ENCODE data around the gene NUDT14. TPM values are rescaled to one million over a fixed set of nuclear protein-coding genes. Genes with fewer than 3 reads are reported as not detected.

Gene NUDT14
- polyA plus RNA-seq, 3 donors = 22.0 to 37.4 (median 23.9) TPM

DNA sequence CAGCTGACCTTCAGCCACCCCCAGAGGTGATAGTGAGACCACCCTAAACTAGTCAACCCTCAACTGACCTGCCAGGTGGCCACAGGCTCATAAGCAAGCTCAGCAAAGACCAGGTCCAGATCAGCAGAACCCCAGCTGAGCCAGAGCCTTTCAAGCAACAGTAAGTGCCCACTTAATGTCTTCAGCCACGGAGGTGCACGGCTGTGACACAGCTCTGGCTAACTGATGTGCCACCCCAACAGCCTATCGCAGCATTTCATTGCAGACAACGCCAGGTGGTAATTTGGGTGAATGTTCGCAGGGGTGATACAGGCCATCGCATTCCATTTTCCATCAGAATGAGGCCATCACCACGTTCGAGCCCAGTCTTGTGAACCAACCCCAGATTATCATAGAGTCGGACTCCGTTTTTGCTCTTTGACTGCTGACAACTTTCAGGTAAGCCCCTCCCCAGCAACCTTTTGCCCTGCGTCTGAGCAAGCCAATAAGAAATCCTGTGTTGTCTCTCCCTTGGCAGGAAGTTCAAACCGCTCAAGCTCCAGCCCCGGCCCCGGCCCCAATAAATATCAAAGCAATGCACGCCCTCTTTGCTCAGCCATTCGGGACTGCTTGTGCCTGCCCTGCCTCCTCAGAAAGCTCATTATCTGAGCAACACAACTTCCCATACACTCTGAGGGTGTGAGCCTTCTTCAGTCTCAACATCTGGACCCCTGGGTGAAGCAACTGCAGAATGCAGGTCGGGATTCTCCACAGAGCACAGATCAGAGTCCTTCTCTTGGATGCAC is 56.9 kb downstream of the NUDT14 start:
- no peaks in the 10 kb centered on the region for H4K20me1 ChIP-seq (ENCODE audit: insufficient read depth, low read length)
- WGBS (ENCODE audit: insufficient coverage) = 65% methylated on average over 17 of the region's 17 CpGs
- Mint-ChIP-seq H3K36me3 (no peaks in the 10 kb centered on the region), H3K27me3 (ENCODE audit: low read depth in 3 of 3) (peaks cover 3 to 32% (median 23%) of the 10 kb centered on the region in 3 donors), H3K27ac (no peak overlapping the region), H3K9me3 (peaks cover 12 to 25% (median 21%) of the 10 kb centered on the region in 7 donors), H3K4me3 (peak overlapping the region in 1 of 2 donors; percentile 26), H3K4me1 (no peaks in the 10 kb centered on the region)
- no peak for DNase-seq
- H2AFZ ChIP-seq (ENCODE audit: insufficient read depth, low read depth, low read length, poor library complexity, severe bottlenecking) = no peak overlapping the region
- H3K79me2 ChIP-seq (ENCODE audit: insufficient read depth, low read length) = no peaks in the 10 kb centered on the region
- no peak overlapping the region for H3K4me2 ChIP-seq (replicated peaks; ENCODE audit: extremely low read depth, low read length, poor library complexity, severe bottlenecking)
- H3K27ac ChIP-seq (ENCODE audit: low read depth in 1 of 2, low read length in 2 of 2) = no peak overlapping the region
- peaks cover 0 to 3% of the 10 kb centered on the region in 2 donors for H3K27me3 ChIP-seq (ENCODE audit: control insufficient read depth in 2 of 2, insufficient read depth in 2 of 2, low read length in 2 of 2)
- no peak overlapping the region for H3K4me3 ChIP-seq (replicated peaks in 1 of 3; ENCODE audit: low read depth in 2 of 3, low read length in 3 of 3)
- H3K4me1 ChIP-seq (ENCODE audit: control insufficient read depth in 1 of 2, insufficient read depth in 2 of 2, low read length in 2 of 2) = no peaks in the 10 kb centered on the region
- TF ChIP-seq, protein P1, sequence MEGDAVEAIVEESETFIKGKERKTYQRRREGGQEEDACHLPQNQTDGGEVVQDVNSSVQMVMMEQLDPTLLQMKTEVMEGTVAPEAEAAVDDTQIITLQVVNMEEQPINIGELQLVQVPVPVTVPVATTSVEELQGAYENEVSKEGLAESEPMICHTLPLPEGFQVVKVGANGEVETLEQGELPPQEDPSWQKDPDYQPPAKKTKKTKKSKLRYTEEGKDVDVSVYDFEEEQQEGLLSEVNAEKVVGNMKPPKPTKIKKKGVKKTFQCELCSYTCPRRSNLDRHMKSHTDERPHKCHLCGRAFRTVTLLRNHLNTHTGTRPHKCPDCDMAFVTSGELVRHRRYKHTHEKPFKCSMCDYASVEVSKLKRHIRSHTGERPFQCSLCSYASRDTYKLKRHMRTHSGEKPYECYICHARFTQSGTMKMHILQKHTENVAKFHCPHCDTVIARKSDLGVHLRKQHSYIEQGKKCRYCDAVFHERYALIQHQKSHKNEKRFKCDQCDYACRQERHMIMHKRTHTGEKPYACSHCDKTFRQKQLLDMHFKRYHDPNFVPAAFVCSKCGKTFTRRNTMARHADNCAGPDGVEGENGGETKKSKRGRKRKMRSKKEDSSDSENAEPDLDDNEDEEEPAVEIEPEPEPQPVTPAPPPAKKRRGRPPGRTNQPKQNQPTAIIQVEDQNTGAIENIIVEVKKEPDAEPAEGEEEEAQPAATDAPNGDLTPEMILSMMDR (IDR thresholded peaks at IDR 0.05) = no peak
- intact Hi-C loops (cut with micrococcal nuclease) = no loop called here
- H3K9me3 ChIP-seq (replicated peaks in 1 of 2; ENCODE audit: control insufficient read depth in 1 of 2, insufficient read depth in 1 of 2, low read length in 2 of 2) = peaks cover 15 to 22% of the 10 kb centered on the region in 2 donors
- no peaks in the 10 kb centered on the region for H3K36me3 ChIP-seq (replicated peaks in 1 of 2; ENCODE audit: control insufficient read depth in 1 of 2, insufficient read depth in 2 of 2, low read length in 2 of 2)
- H3K9ac ChIP-seq (ENCODE audit: insufficient read depth, low read length, poor library complexity, severe bottlenecking) = no peak overlapping the region

DNA sequence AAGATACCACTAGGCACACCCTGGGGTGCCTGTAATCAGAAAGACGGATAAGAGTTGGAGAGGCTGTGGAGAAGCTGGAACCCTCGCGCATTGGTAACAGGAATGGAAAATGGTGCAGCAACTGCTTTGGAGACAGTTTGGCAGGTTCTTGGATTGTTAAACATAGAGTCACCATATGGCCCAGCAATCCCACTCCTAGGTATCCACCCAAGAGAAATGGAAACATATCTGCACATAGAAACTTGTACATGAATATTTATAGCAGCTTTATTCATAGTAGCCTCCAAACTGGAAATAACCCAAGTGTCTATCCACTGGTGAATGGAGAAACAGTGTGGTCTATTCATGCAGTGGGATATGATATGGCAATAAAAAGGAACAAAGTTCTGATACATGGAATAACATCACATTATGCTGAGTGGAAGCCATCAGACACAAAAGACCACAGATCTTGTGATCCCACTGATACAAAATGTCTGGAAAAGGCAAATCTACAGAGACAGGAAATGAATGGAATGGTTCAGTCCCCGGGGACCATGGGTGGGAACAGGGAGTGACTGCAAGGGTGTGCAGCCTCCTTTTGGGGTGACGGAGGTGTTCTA is 57.9 kb downstream of the NUDT14 start:
- Histone ChIP-seq H3K27me3 (ENCODE audit: control insufficient read depth in 2 of 2, insufficient read depth in 2 of 2, low read length in 2 of 2) (peaks cover 0 to 3% of the 10 kb centered on the region in 2 donors), H3K36me3 (replicated peaks in 1 of 2; ENCODE audit: control insufficient read depth in 1 of 2, insufficient read depth in 2 of 2, low read length in 2 of 2) (no peaks in the 10 kb centered on the region), H3K79me2 (ENCODE audit: insufficient read depth, low read length) (no peaks in the 10 kb centered on the region), H4K20me1 (ENCODE audit: insufficient read depth, low read length) (no peaks in the 10 kb centered on the region), H3K9me3 (replicated peaks in 1 of 2; ENCODE audit: control insufficient read depth in 1 of 2, insufficient read depth in 1 of 2, low read length in 2 of 2) (peaks cover 15 to 22% of the 10 kb centered on the region in 2 donors), H2AFZ (ENCODE audit: insufficient read depth, low read depth, low read length, poor library complexity, severe bottlenecking) (no peak overlapping the region), H3K4me2 (replicated peaks; ENCODE audit: extremely low read depth, low read length, poor library complexity, severe bottlenecking) (no peak overlapping the region), H3K9ac (ENCODE audit: insufficient read depth, low read length, poor library complexity, severe bottlenecking) (no peak overlapping the region), H3K4me3 (replicated peaks in 1 of 3; ENCODE audit: low read depth in 2 of 3, low read length in 3 of 3) (no peak overlapping the region), H3K4me1 (ENCODE audit: control insufficient read depth in 1 of 2, insufficient read depth in 2 of 2, low read length in 2 of 2) (no peaks in the 10 kb centered on the region), H3K27ac (ENCODE audit: low read depth in 1 of 2, low read length in 2 of 2) (no peak overlapping the region)
- TF ChIP-seq, protein P1 (IDR thresholded peaks at IDR 0.05) = no peak
- peaks cover 12 to 23% (median 21%) of the 10 kb centered on the region in 7 donors for H3K9me3 Mint-ChIP-seq
- DNase-seq = no peak
- H3K36me3 Mint-ChIP-seq = no peaks in the 10 kb centered on the region
- H3K4me1 Mint-ChIP-seq = no peaks in the 10 kb centered on the region
- WGBS (ENCODE audit: insufficient coverage) = 90% methylated on average over 2 of the region's 5 CpGs
- intact Hi-C loops (cut with micrococcal nuclease) = no loop called here
- H3K27me3 Mint-ChIP-seq (ENCODE audit: low read depth in 3 of 3) = peaks cover 3 to 34% (median 23%) of the 10 kb centered on the region in 3 donors
- no peak overlapping the region for H3K4me3 Mint-ChIP-seq
- H3K27ac Mint-ChIP-seq = no peak overlapping the region

Small RNAs within 50 kb of the gene (small RNA-seq; reads per million reads assigned to genes)
- not detected for gene MIR6765 (ENCODE audit: insufficient read length, low read depth)

Other genes starting within 250 kb of the NUDT14 start
- under 1 TPM in 1 of 3 donors, not detected in 2; 0.01 TPM for gene AHNAK2, start 202.9 kb downstream of the NUDT14 start, polyA plus RNA-seq
- gene CLBA1, start 195.5 kb downstream of the NUDT14 start, polyA plus RNA-seq = under 1 TPM; 0.62 to 0.76 (median 0.63) TPM
- gene CDCA4, start 160.2 kb downstream of the NUDT14 start, polyA plus RNA-seq = 10 to 100 TPM in 2 of 3 donors, 1 to 10 TPM in 1; 8.6 to 12.0 (median 11.6) TPM
- gene GPR132, start 115.9 kb downstream of the NUDT14 start, polyA plus RNA-seq = 10 to 100 TPM in 2 of 3 donors, 1 to 10 TPM in 1; 6.3 to 19.0 (median 13.0) TPM
- gene JAG2, start 12.5 kb downstream of the NUDT14 start, polyA plus RNA-seq = 1 to 10 TPM in 1 of 3 donors, not detected in 2; 1.2 TPM
- 10 to 100 TPM in 1 of 3 donors, 1 to 10 TPM in 2; 1.3 to 24.4 (median 6.3) TPM for gene BTBD6, start 67.2 kb upstream of the NUDT14 start, polyA plus RNA-seq
- gene BRF1, start 119.7 kb upstream of the NUDT14 start, polyA plus RNA-seq = 10 to 100 TPM in 1 of 3 donors, 1 to 10 TPM in 2; 2.3 to 20.5 (median 2.5) TPM
- gene PACS2, start 133.4 kb upstream of the NUDT14 start, polyA plus RNA-seq = 10 to 100 TPM in 1 of 3 donors, 1 to 10 TPM in 2; 3.1 to 87.0 (median 3.7) TPM
- gene TEX22, start 217.2 kb upstream of the NUDT14 start, polyA plus RNA-seq = 1 to 10 TPM in 1 of 3 donors, under 1 TPM in 2; 0.52 to 2.2 (median 0.57) TPM
- 100 to 1,000 TPM in 1 of 3 donors, 1 to 10 TPM in 1, under 1 TPM in 1; 0.91 to 102 (median 2.0) TPM for gene MTA1, start 238.5 kb upstream of the NUDT14 start, polyA plus RNA-seq